ENCODE results near the gene TCF3.

- TF ChIP-seq CTCF (IDR thresholded peaks at IDR 0.05): no peak
- TF ChIP-seq POLR2A (IDR thresholded peaks at IDR 0.05): no peak
These were observed 25.7 kb upstream of the TCF3 start for GRCh38 chr19:1678073-1678472.

All from adrenal gland (tissue), 5 donors.